Measurements from ENCODE around the gene RPL10.
A peak's percentile ranks its signal among the peaks of the same experiment; 100 is the strongest.

RPL10 gene

GRCh38 chrX:154412468-154412867 lies 14.3 kb downstream of the RPL10 start:
- peak overlapping the region; percentile 54 for H3K4me3 ChIP-seq (ENCODE audit: low read depth, low read length)
- TF ChIP-seq, protein P1, sequence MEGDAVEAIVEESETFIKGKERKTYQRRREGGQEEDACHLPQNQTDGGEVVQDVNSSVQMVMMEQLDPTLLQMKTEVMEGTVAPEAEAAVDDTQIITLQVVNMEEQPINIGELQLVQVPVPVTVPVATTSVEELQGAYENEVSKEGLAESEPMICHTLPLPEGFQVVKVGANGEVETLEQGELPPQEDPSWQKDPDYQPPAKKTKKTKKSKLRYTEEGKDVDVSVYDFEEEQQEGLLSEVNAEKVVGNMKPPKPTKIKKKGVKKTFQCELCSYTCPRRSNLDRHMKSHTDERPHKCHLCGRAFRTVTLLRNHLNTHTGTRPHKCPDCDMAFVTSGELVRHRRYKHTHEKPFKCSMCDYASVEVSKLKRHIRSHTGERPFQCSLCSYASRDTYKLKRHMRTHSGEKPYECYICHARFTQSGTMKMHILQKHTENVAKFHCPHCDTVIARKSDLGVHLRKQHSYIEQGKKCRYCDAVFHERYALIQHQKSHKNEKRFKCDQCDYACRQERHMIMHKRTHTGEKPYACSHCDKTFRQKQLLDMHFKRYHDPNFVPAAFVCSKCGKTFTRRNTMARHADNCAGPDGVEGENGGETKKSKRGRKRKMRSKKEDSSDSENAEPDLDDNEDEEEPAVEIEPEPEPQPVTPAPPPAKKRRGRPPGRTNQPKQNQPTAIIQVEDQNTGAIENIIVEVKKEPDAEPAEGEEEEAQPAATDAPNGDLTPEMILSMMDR (IDR thresholded peaks at IDR 0.05; ENCODE audit: insufficient read depth, low read depth, low read length, missing control alignments), result no peak
- DNase-seq (ENCODE audit: low read depth), result peak; percentile 48

- TF ChIP-seq, protein P1 (IDR thresholded peaks at IDR 0.05; ENCODE audit: insufficient read depth, low read depth, low read length, missing control alignments), result no peak
- H3K4me3 ChIP-seq (ENCODE audit: low read depth, low read length), result no peak overlapping the region
- DNase-seq (ENCODE audit: low read depth), result no peak
These were observed 15.0 kb downstream of the RPL10 start for GRCh38 chrX:154413142-154413541.

GRCh38 chrX:154417157-154417556 lies 19.0 kb downstream of the RPL10 start:
- no peak overlapping the region for H3K4me3 ChIP-seq (ENCODE audit: low read depth, low read length)
- TF ChIP-seq, protein P1 (IDR thresholded peaks at IDR 0.05; ENCODE audit: insufficient read depth, low read depth, low read length, missing control alignments), result no peak
- DNase-seq (ENCODE audit: low read depth), result no peak

GRCh38 chrX:154419189-154419588 lies 21.0 kb downstream of the RPL10 start:
- peak; percentile 63 for DNase-seq (ENCODE audit: low read depth)
- H3K4me3 ChIP-seq (ENCODE audit: low read depth, low read length), result no peak overlapping the region; the same call in 1 of the 2 replicates

DNA sequence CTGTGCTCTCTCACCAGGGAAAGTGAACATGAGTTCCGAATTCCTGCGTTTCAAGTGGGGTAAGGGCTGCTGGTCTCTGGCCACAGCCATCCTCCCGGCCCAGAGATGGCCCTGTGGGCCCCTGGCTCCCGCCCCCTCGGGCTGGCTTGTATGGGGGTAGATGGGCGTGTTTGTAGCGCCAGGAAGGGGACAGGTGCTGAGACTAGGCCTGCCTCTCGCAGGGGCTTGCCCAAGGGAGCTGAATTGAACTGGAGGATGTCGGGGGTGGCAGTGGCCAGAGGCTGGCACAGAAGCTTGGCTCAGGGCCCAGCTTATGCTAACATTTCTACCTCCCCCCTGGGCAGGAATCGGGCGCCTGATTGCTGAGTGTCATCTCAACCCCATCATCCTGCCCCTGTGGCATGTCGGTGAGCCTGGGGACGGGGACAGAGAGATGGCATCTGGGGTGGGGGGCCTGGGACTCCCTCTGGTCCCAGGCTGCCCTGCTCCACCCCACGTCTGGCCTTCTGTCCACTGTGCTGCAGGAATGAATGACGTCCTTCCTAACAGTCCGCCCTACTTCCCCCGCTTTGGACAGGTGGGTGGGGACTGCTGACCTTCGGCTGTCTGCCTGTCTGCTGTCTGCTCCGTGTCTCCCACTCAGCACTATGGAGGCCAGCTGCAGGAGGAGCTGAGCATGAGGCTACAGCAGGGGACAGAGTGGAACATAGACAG lies 21.7 kb downstream of the RPL10 start:
- peak overlapping the region; percentile 8 for H3K4me3 ChIP-seq (ENCODE audit: low read depth, low read length)
- no peak for DNase-seq (ENCODE audit: low read depth)
- TF ChIP-seq, protein P1 (IDR thresholded peaks at IDR 0.05; ENCODE audit: insufficient read depth, low read depth, low read length, missing control alignments), result no peak

More at GRCh38 chrX:154419189-154419588, 21.0 kb downstream of the RPL10 start:
- TF ChIP-seq, protein P1 (IDR thresholded peaks at IDR 0.05; ENCODE audit: insufficient read depth, low read depth, low read length, missing control alignments), result no peak

DNA sequence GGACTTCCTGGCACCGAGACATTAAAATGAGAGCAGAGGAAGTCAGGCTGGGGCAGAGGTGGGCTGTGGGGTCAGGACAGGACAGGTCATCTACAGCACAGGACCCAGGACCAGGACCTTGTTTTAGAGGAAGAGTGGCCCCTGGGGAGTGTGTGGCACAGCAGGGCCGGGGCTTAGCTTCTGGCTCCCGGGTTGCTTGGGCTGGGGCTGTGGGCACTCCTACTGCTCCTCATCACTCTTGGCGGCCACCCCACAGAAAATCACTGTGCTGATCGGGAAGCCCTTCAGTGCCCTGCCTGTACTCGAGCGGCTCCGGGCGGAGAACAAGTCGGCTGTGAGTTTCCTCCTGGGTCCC lies 22.2 kb downstream of the RPL10 start:
- TF ChIP-seq, protein P1 (IDR thresholded peaks at IDR 0.05; ENCODE audit: insufficient read depth, low read depth, low read length, missing control alignments), result no peak
- H3K4me3 ChIP-seq (ENCODE audit: low read depth, low read length), result no peak overlapping the region
- no peak for DNase-seq (ENCODE audit: low read depth)
